ENCODE measurements around the gene HOXB6.

GRCh38 chr17:48579760-48580554 is 24.8 kb downstream of the HOXB6 start:
- TF ChIP-seq ZC3H10 (CRISPR knock-in tag; IDR thresholded peaks at IDR 0.05) (no peak), ZNF565 (CRISPR knock-in tag; conservative IDR thresholded peaks at IDR 0.05; ENCODE audit: low read depth) (no peak)
- TF ChIP-seq, protein P1, sequence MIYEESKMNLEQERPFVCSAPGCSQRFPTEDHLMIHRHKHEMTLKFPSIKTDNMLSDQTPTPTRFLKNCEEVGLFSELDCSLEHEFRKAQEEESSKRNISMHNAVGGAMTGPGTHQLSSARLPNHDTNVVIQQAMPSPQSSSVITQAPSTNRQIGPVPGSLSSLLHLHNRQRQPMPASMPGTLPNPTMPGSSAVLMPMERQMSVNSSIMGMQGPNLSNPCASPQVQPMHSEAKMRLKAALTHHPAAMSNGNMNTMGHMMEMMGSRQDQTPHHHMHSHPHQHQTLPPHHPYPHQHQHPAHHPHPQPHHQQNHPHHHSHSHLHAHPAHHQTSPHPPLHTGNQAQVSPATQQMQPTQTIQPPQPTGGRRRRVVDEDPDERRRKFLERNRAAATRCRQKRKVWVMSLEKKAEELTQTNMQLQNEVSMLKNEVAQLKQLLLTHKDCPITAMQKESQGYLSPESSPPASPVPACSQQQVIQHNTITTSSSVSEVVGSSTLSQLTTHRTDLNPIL (CRISPR knock-in tag; IDR thresholded peaks at IDR 0.05; ENCODE audit: low read depth): no peak

All from SK-N-SH treated with all-trans-retinoic acid at 6 μM for 48 hours (cell line).